AML-193 (cell line): ENCODE results near the gene CAV3.

Experiments
- DNase-seq, 2 experiments: peaks; one replicate each; lab custom pipeline; 2025; lab: John Stamatoyannopoulos, UW

CAV3 gene

DNA sequence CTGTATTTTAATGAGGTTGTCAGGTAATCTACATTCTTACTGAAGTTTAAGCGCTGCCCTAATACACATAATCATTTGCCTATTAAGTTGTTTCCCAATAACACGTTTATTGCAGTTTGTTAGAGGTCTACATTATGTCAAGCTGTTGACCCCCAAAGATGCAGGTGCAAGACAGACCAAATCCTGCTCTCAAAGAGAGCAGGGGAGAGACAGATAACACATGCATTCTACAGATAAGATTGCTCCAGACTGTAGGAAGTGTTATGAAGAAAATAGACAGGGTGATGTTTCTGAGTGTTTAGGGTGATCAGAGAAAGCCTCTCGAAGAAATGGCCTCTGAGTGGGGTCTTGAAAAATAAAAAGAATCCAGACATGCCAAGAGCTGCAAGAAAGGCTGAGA lies 60.6 kb downstream of the CAV3 start:
- no peak for DNase-seq
